Measurements from ENCODE around the gene TXNDC5. TPM values are rescaled to one million over a fixed set of nuclear protein-coding genes. Genes with fewer than 3 reads are reported as not detected.

The TXNDC5 gene
- total and polyA plus RNA-seq, 8 donors = 40.0 to 115 (median 96.6) TPM

GRCh38 chr6:7880718-7881107 is 29.9 kb downstream of the TXNDC5 start:
- intact Hi-C loops (cut with DNase I) = no loop called here
- DNase-seq = no peak

GRCh38 chr6:7879980-7880717 is 30.4 kb downstream of the TXNDC5 start:
- no peaks in the 10 kb centered on the region for H3K27me3 ChIP-seq
- H3K27ac ChIP-seq = no peak overlapping the region
- intact Hi-C loops (cut with DNase I) = no loop called here
- peaks cover 0 to 44% (median 34%) of the 10 kb centered on the region in 3 donors for H3K36me3 ChIP-seq
- TF ChIP-seq CTCF (IDR thresholded peaks at IDR 0.05) = no peak
- FAIRE-seq (no peak), ATAC-seq (no peak), DNase-seq (no peak)
- 91% methylated on average over 13 of the region's 13 CpGs for WGBS, 2 donors
- no peaks in the 10 kb centered on the region for H3K9me3 ChIP-seq
- no peak overlapping the region for H3K4me3 ChIP-seq
- H3K4me1 ChIP-seq = no peaks in the 10 kb centered on the region

More at GRCh38 chr6:7880718-7881107, 29.9 kb downstream of the TXNDC5 start:
- Histone ChIP-seq H3K36me3 (peaks cover 0 to 48% (median 35%) of the 10 kb centered on the region in 3 donors), H3K27me3 (no peaks in the 10 kb centered on the region), H3K4me3 (no peak overlapping the region), H3K9me3 (no peaks in the 10 kb centered on the region), H3K4me1 (no peaks in the 10 kb centered on the region), H3K27ac (no peak overlapping the region)
- no peak for TF ChIP-seq CTCF (IDR thresholded peaks at IDR 0.05)
- 94 to 98% methylated on average over 9 of the region's 9 CpGs for WGBS, 2 donors
- FAIRE-seq (no peak), ATAC-seq (no peak)

GRCh38 chr6:7879579-7879978 is 31.0 kb downstream of the TXNDC5 start:
- FAIRE-seq (no peak), ATAC-seq (peak in 1 of 4 donors; percentile 14), DNase-seq (no peak)
- 96 to 97% methylated on average over 6 of the region's 6 CpGs for WGBS, 2 donors
- TF ChIP-seq CTCF (IDR thresholded peaks at IDR 0.05) = no peak
- intact Hi-C loops (cut with DNase I) = no loop called here
- Histone ChIP-seq H3K9me3 (no peaks in the 10 kb centered on the region), H3K36me3 (peaks cover 0 to 38% (median 29%) of the 10 kb centered on the region in 3 donors), H3K27me3 (no peaks in the 10 kb centered on the region), H3K4me1 (no peaks in the 10 kb centered on the region), H3K27ac (no peak overlapping the region), H3K4me3 (no peak overlapping the region)

- no peak for FAIRE-seq
Measured at GRCh38 chr6:7879043-7879442, 31.5 kb downstream of the TXNDC5 start.

More at GRCh38 chr6:7879043-7879442, 31.5 kb downstream of the TXNDC5 start:
- ATAC-seq (no peak), DNase-seq (no peak)
- no peaks in the 10 kb centered on the region for H3K4me1 ChIP-seq
- WGBS, 2 donors = 85 to 91% methylated on average over 2 of the region's 2 CpGs
- H3K36me3 ChIP-seq = peaks cover 0 to 34% (median 26%) of the 10 kb centered on the region in 3 donors
- no peak for TF ChIP-seq CTCF (IDR thresholded peaks at IDR 0.05)
- no peak overlapping the region for H3K27ac ChIP-seq
- no peak overlapping the region for H3K4me3 ChIP-seq
- H3K9me3 ChIP-seq = no peaks in the 10 kb centered on the region
- intact Hi-C loops (cut with DNase I) = no loop called here
- no peaks in the 10 kb centered on the region for H3K27me3 ChIP-seq

All from pancreas (tissue), 10 donors.